HL-60/S4 treated with phorbol 12-myristate 13-acetate at 8.2 ng/mL for 4 days and 3 days (cell line): Measurements from ENCODE around the gene UROD.

Experiments
- in situ Hi-C: fragments of 300-500 bp; cut with MboI; formaldehyde crosslinking; loops from 2 replicates; pipeline ENCODE4 v1.15.0; 2022; ENCODE audit warnings: low sequenced_read_pairs

UROD gene

DNA sequence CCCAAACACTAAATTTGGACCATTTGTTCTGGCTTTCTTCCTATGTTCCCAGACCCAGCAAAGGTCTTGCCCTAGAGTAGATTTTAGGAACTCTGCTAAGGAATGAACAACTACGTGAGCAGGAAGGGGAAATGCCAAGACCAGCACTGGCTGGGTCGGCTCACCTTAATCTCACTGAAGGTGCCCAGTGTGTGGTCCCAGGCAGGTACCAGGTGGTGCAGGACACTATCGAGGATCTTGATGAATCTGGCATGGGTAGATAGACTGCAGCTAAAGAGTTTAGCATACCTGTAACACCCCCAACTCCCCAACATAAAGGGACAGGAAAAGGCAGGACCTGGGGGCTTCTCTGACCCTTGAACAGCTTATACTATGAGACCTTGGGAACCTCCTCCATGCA, 4.0 kb upstream of the UROD start:
- in situ Hi-C loops = no loop called here

DNA sequence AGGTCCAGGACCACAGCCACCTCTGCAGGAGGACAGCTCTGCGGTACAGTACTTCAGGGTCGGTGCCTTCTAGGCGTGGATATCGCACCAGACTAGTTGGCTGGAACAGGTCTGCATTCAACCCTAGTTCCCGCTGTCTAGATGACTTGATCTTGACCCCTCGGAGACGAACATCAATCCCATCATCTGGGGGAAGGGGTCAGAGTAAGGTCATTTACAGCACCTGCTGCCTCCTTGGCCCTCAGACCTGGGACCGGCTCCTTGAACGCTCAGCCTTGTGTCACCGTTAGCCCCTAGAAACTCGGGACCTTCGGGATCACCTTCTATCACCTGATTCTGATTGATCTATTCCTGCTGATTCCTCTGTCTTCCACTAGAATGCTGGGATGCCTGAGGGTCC, 3.5 kb upstream of the UROD start:
- in situ Hi-C loops = no loop called here

DNA sequence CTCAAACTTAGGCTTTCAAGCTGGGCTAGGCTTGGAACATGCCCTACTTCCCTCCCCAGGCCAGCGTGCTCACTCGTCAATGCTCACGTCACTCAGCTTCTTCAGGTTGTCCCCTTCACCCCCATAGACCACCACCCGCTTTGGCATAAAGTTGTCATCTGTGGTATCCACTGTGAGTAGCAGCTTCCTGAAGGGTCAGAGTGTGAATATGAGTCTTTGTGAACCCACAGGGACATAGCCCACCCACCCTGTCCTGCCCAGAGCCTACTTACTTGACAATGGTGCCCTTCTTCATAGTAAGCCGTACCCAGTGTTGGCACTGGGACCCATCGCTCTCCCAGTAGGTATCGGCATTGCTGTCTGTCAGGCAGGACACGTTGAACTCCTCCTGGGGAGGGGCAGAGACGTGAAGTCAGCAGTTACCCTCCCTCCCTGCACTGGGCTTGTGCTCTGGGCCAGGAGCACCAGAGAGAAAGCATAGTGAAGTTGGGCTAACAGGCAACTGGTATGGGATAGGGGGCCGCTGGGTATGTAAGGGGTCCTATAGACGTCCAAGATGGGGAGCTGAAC, 2.7 kb upstream of the UROD start:
- in situ Hi-C loops = no loop called here

DNA sequence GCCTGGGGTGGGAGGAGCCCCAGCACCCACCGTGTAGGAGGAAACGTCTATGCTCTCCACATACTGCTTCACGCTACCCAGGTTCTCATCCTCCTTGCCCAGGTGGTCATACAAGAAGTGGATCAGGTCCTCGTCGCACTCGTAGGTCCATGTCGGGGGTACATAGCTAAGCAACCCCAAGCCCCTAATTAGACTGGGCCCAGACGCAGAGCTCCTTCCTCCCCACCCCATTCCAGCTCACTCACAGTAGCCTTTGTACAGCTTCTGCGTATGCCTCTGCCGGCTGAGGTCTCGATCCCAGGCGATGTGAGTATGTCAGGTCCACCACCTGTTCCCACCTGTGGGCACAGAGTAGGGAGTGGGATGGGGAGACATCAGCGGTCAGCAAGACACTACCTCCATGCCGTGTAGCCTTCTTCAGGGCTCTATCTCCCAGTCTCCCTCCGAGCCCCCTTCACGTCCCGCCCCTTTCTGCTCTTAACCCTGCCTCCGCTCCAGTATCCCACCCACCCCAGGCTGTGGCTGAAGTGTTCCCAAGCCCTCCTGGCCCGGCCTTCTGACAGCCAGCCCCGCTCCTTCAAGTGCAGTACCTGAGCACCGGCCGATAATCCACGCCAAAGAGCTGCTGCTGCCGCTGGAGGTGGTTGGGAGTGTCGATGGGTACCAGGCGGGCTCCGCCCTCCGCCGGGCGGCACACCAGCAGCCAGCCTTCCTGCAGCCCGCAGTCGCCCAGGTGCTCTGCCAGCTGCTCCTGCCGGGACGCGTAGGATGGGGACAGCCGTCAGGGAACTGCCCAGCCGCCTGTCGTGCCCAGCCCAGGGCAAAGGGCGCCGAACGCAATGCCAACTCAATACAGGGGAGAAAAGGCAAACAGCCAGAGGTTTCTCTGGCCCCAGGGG, 1.8 kb upstream of the UROD start:
- in situ Hi-C loops = loop anchor here (10.0 kb wide), 2 partner anchors 295 to 485 kb away; partner anchors contain the start of gene TESK2

DNA sequence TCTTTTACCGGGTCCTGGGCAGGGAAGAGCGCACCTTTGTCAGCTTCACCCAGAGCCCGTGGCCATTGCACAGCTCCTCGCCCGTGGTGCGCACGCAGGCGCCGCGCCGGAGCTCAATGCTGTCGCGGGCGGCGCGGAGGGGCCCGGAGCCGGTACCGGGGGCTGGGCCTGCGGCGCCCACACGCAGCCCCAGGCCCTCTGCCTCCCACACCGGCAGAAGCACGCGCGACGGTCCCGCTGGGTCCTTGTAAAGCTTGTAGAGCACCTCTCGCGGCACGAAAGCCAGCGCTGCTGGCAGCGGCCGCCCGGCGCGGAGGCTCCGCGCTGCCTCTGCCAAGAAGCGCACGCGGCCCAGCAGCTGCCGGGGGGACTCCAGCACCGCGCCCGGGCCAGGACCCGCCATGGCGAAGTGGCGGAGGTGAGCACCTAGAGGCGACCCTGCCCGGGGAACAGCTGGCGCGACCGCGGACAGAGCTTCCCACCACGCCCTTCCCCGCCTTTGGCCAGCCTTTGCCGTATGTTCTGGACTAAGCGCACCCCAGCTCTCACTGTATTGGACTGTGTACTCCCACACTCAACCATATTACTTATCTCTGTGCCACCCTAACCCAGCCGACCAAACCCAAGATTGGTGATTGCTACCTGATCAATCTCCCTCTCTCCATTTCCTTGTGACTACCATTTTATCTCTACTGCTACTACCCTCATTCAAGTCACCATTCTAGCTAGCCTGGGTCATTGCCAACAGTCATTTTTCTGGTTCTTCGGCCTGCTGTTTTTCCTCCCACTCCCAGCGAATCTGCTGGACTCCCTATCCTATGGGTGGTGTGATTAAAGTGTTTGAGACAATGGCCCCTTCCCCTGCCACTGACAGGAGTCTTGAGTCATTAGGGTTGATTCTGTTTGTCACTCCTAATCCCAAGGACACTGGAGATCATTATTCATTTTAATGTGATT, 921 bp upstream of the UROD start, which contains the start of gene HECTD3:
HECTD3 (minus strand) TSS at position 470 of the 957 bp plus-strand sequence; CDS start at position 403, 67 bp downstream.
- in situ Hi-C loops = loop anchor here (10.0 kb wide), 2 partner anchors 294 to 484 kb away; partner anchors contain the start of gene TESK2

DNA sequence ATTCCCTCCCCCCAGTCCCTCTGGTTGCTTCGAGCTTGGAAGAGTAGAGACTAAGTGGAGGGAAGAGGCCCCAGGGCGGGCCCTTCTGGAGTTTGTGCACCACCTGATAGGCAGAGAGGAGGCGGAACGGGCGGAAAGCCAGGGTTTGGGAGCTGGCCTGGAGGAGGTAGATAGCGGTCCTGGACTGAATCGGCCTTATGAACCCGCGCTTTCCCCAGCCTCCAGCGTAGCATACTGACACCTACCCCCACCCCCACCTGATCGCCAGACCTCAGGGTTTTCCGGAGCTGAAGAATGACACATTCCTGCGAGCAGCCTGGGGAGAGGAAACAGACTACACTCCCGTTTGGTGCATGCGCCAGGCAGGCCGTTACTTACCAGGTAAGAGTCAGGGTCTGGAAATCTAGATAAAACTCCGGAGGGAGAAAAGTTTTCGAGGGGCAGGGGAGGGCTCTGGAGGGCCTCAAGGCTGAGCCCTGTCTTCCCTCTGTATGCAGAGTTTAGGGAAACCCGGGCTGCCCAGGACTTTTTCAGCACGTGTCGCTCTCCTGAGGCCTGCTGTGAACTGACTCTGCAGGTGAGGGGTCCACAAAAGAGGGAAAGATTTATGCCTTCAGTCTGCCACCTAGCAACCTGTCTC, 705 bp downstream of the UROD start:
- in situ Hi-C loops = loop anchor here (10.0 kb wide), 2 partner anchors 292 to 482 kb away; partner anchors contain the start of gene TESK2

DNA sequence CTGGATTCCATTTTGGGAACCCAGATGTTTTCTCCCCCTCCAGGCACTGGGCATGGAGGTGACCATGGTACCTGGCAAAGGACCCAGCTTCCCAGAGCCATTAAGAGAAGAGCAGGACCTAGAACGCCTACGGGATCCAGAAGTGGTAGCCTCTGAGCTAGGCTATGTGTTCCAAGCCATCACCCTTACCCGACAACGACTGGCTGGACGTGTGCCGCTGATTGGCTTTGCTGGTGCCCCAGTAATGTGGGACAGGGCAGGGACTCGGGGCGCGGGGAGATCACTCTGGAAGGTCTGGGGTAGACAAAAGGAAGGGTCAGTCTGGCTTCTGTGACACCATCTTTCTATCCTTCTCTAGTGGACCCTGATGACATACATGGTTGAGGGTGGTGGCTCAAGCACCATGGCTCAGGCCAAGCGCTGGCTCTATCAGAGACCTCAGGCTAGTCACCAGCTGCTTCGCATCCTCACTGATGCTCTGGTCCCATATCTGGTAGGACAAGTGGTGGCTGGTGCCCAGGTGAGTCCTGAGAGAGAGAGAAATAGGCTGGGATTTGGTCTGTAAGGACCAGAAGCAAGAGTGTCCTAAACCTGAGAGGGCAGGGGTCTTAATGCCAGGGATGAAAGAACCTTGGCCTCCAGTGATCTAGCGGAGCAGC, 1.6 kb downstream of the UROD start:
- in situ Hi-C loops = loop anchor here (10.0 kb wide), 2 partner anchors 291 to 481 kb away; partner anchors contain the start of gene TESK2

DNA sequence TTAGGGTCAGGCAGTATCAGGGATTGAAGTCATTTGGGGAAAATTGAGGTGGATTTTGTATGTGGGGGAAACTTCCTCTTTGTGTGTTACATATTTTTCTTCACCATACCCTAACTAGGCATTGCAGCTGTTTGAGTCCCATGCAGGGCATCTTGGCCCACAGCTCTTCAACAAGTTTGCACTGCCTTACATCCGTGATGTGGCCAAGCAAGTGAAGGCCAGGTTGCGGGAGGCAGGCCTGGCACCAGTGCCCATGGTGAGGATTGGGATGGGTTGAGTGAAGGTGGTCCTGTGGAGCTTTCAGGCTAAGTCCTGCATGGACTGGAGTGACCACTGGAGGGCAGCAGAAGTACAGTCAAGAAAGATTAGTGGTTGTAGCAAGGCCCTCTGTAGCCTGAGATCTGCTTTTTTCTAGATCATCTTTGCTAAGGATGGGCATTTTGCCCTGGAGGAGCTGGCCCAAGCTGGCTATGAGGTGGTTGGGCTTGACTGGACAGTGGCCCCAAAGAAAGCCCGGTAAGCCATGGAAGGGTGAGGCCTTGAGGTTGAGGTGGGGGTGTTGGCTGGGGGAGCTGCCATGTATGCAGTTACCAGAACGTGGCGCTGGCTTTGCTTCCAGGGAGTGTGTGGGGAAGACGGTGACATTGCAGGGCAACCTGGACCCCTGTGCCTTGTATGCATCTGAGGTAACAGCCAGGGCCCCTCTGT, 2.4 kb downstream of the UROD start:
- in situ Hi-C loops = loop anchor here (10.0 kb wide), 2 partner anchors 290 to 480 kb away; partner anchors contain the start of gene TESK2

DNA sequence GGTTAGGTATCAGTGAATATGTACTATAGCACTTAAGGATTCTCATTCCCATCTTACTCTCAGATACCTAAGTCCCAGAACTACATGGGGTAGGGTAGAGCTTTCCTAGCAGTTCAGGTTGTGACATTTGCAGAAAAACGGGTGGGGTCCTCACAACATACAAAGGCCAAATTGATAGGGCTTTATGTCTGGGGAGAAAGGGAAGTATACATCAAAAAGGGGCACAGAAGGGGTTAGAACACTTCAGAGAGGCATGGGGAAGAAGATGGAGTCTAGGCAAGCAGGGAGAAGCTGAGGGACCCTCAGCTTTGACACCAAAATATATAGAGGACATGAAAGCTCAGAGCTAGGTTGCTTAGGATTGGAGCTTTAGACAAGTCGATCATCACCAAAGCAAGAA, 3.6 kb downstream of the UROD start:
- in situ Hi-C loops = loop anchor here (10.0 kb wide), 2 partner anchors 289 to 479 kb away; partner anchors contain the start of gene TESK2

DNA sequence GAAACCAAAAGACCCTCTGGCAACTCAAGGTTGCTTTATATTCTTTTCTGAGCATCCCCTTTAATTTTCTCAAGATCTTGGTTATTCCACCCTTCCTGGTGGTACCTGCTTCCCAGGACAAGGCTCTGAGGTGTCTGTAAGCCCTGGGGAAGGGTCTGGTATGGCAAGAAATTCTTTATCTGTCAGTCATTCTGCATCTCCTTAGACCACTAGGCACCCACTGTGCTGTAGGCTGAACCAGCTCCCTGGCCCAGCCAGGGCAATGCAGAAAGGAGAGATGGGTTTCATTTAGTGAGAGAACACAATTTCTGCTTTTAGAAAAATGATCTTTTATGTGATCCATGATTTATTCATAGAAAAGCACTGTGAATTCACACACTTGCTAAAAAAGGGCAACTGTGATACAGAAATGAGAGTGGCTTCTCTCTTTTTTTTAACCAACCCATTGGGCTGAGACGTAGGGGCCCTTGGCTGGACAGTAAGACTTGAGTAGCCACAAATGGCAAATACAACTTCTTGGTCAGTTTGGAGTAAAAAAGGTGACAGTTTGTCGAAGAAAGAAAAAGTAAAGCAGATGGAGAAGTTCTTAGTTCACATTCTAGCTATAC, 4.1 kb downstream of the UROD start:
- in situ Hi-C loops = loop anchor here (10.0 kb wide), 2 partner anchors 289 to 479 kb away; partner anchors contain the start of gene TESK2

DNA sequence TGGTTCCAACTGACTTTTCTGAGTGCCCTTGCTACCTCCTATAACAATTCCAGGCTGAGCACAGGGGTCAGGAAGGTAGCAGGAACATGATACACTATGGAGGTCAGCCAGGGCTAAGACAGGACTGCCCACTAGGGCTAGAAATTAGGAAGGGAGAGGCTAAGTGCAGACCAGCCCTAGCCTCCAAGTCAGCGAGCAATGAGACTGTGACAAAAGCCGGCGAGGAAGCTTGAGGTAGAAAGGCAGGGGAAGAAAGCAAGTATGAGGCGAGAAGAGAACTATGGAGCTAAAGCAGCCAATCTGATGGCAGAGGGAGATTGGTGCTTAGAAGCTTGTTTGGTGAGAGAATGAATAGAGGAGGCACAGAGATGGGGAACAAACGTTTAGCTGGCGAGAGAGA, 4.7 kb downstream of the UROD start:
- in situ Hi-C loops = loop anchor here (10.0 kb wide), 2 partner anchors 288 to 478 kb away; partner anchors contain the start of gene TESK2

DNA sequence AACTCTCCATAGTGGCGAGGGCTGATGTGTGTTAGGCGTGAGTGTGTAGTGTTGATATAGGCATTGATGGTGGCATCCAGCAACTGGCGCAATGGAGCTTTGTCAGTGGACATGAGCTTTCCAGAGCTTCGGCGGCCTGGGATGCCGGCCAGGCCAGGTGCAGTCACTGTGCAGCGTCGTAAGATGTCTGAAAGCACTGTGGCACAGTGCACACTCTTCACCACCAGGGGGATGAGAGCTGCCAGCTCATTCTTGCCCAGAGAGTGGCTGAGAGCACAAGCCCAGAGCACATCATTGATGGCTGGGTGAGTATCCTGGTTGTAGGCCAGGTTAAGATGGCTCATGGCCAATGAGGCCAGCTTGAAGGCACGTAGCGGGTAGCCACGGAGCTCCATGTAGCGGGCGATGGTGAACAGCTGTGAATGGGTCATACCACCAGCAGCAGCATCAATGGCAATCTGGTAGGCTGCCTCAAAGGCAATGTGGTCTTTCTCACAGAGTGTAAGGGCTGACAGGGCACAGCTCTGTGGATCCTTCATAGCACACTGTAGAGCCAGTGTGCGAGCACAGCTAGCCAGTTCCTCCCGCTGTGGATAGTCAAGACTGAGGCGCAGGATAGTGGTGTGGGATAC, 6.7 kb downstream of the UROD start:
- in situ Hi-C loops = loop anchor here (10.0 kb wide), 2 partner anchors 286 to 476 kb away; partner anchors contain the start of gene TESK2

DNA sequence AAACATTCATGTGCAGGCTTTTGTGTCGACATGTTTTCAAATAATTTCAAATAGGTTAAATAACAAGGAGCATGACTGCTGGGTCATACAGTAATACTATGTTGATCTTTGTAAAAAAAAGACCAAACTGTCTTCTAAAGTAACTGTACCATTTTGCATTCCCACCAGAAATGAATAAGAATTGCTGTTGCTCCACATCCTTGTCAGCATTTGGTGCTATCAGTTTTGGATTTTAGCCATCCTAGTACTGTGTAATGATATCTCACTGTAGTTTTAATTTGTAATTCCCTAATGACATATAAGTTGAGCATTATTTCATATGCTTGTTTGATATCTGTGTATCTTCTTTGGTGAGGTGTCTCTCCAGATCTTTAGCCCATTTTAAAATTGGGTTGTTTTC, 11.6 kb downstream of the UROD start:
- in situ Hi-C loops = no loop called here

DNA sequence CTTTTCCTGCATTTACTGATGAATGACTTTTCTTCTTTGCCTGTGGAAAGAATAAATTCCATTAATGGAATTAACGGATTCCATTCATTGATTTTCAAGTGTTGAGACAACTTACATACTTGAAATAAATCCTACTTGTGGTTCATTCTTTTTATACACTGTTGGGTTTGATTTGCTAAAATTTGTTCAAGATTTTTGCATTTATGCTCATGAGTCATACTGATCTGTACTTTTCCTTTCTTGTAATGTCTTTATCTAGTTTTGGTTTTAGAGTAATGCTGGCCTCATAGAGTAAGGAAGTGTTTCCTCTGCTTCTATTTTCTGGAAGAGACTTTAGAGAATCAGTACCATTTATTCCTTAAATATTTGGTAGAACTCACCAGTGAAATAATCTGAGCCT, 14.4 kb downstream of the UROD start:
- in situ Hi-C loops = no loop called here

DNA sequence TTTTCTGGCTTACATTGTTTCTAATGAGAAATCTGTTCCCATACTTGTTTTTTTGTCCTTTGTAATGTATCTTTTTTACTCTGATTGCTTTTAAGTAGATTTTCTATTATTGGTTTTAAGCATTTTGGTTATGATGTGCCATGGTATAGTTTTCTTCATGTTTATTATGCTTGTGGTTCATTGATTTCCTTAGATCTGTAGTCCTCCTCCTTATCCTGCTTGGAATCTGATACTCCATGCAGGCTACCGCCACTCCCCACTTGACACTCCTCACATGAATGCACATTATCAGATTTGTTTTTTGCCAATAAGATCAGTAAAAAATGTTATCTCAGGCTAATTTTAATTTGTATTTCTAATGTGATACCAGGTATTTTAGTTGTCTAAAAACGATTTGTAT, 20.8 kb downstream of the UROD start:
- in situ Hi-C loops = no loop called here

DNA sequence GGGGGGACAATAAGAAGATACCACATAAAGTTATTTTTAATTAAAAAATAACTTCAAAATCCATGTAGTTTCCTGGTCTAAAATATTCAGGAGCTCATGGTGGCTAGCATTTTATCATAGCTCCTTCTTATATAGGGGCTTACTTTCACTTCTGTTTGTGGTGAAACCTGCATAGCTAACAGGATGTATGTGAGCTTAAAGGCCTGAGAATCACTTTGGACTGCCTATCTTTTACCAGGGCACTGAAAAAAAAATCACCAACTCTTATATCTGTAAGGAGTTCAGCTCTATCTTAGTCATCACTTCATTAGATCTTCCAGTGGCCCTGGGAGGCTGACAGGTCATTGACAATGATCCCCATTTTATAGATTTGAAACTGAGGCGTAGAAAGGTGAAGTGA, 21.3 kb downstream of the UROD start:
- in situ Hi-C loops = no loop called here

DNA sequence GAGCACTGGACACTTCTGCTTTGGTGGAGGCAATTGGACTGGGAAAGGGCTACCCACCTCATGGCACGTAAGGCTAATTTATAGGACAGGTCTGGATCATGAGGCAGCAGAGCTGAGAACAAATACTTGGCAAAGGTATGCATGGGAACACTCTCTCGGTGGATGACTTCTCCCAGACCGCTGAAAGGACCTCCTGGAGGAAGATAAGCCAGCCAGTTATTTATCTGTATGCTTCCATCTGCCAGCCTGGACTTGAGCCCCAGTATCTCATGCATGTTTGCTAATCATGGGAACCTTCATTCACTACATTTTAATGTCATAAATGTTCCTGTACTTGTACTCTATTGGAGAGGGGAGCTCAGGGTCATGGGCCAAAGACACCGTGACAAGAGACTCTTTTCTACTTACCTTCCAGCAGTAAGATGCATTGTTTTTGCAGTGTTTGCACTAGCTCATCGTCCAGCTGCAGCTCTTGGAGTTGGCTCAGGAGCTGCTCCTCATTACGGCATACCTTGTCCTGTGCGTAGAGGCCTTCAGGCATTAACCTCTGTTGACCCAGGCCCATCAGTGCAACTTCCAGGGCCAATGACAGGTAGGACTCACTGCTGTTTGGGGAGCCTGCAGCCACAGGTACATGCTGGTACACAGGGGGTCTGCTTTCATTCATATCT, 23.7 kb downstream of the UROD start:
- in situ Hi-C loops = no loop called here
